ENCODE data around the gene ZFYVE28.
"Not testable (repeated sequence)": the region's sequence is repeated elsewhere in the genome, so short reads cannot be mapped to it uniquely, and the experiment has no call there.

Gene ZFYVE28

GRCh38 chr4:2417765-2418649 lies at the start of gene ZFYVE28:
Gene ZFYVE28 (minus strand): TSS chr4:2418645. CDS start chr4:2418323, 322 bp downstream.
- DNase-seq (peak; percentile 27), ATAC-seq (no peak)

- ATAC-seq, DNase-seq: not testable (repeated sequence)
Measured at GRCh38 chr4:2465544-2465943, 47.1 kb upstream of the ZFYVE28 start.

- DNase-seq (no peak), ATAC-seq (no peak)
Measured at GRCh38 chr4:2465032-2465431, 46.6 kb upstream of the ZFYVE28 start.

GRCh38 chr4:2462992-2463762 lies 44.7 kb upstream of the ZFYVE28 start:
- ATAC-seq (no peak), DNase-seq (no peak)

GRCh38 chr4:2462218-2462991 lies 44.0 kb upstream of the ZFYVE28 start:
- ATAC-seq (peak; percentile 92), DNase-seq (peak; percentile 72)

- ATAC-seq: no peak
- no peak for DNase-seq
Measured at GRCh38 chr4:2461246-2461960, 43.0 kb upstream of the ZFYVE28 start.

- no peak for DNase-seq
- no peak for ATAC-seq
Measured at GRCh38 chr4:2459589-2460349, 41.3 kb upstream of the ZFYVE28 start.

GRCh38 chr4:2458546-2459491 lies 40.4 kb upstream of the ZFYVE28 start:
- DNase-seq (no peak), ATAC-seq (no peak)

GRCh38 chr4:2457481-2458295 lies 39.2 kb upstream of the ZFYVE28 start:
- no peak for DNase-seq
- ATAC-seq: no peak

GRCh38 chr4:2451821-2452785 lies 33.7 kb upstream of the ZFYVE28 start:
- ATAC-seq (no peak), DNase-seq (no peak)

GRCh38 chr4:2451036-2451520 lies 32.6 kb upstream of the ZFYVE28 start:
- ATAC-seq (no peak), DNase-seq (no peak)

GRCh38 chr4:2450394-2451035 lies 32.1 kb upstream of the ZFYVE28 start:
- DNase-seq (no peak), ATAC-seq (no peak)

- ATAC-seq: no peak
- no peak for DNase-seq
Measured at GRCh38 chr4:2449511-2450392, 31.3 kb upstream of the ZFYVE28 start.

GRCh38 chr4:2449051-2449450 lies 30.6 kb upstream of the ZFYVE28 start:
- DNase-seq: no peak
- ATAC-seq: no peak

- DNase-seq: no peak
Measured at GRCh38 chr4:2448589-2448988, 30.1 kb upstream of the ZFYVE28 start.

More at GRCh38 chr4:2448589-2448988, 30.1 kb upstream of the ZFYVE28 start:
- no peak for ATAC-seq
